Astrocyte (in vitro differentiated cells and primary cell): ENCODE data around the gene CDX1. TPM values are rescaled to one million over a fixed set of nuclear protein-coding genes. Genes with fewer than 3 reads are reported as not detected.

Source experiments
- DNase-seq: peaks from one replicate; pipeline ENCODE4 v3.0.0-alpha.2; 2010; ENCODE audit warnings: low read depth
- FAIRE-seq: peaks from 2 replicates; lab custom pipeline; 2011; peaks lifted over from hg19 to GRCh38; lab: Jason Lieb, UNC
- H2AFZ ChIP-seq: 2 replicates; pipeline ENCODE4 v1.6.0; 2012; ENCODE audit warnings: low read depth, low read length, inconsistent platforms
- H3K27ac ChIP-seq: 2 replicates; pipeline ENCODE4 v1.5.1; 2011; ENCODE audit warnings: low read depth, low read length, inconsistent platforms
- H3K27me3 ChIP-seq: 2 replicates; pipeline ENCODE4 v1.6.0; 2011; ENCODE audit warnings: low read length, inconsistent platforms; ENCODE audit not compliant: insufficient read depth
- H3K36me3 ChIP-seq: 2 replicates; pipeline ENCODE4 v1.5.1; 2011; ENCODE audit warnings: low read length, inconsistent platforms; ENCODE audit not compliant: insufficient read depth
- H3K4me1 ChIP-seq: 2 replicates; pipeline ENCODE4 v1.5.1; 2011; ENCODE audit warnings: low read length, inconsistent platforms; ENCODE audit not compliant: insufficient read depth
- H3K4me2 ChIP-seq: 2 replicates; pipeline ENCODE4 v1.6.0; 2012; ENCODE audit warnings: low read length, inconsistent platforms
- H3K4me3 ChIP-seq: 2 replicates; pipeline ENCODE4 v1.5.1; 2011; ENCODE audit warnings: low read depth, mild to moderate bottlenecking, low read length, inconsistent platforms; ENCODE audit not compliant: insufficient read depth
- H3K79me2 ChIP-seq: 2 replicates; pipeline ENCODE4 v1.6.0; 2012; ENCODE audit warnings: mild to moderate bottlenecking, low read length, inconsistent platforms; ENCODE audit not compliant: insufficient read depth
- H3K9ac ChIP-seq: 2 replicates; pipeline ENCODE4 v1.6.0; 2012; ENCODE audit warnings: mild to moderate bottlenecking, low read length, inconsistent platforms
- H3K9me3 ChIP-seq: 2 replicates; pipeline ENCODE4 v1.5.1; 2012; ENCODE audit warnings: low read depth, mild to moderate bottlenecking, low read length, inconsistent platforms; ENCODE audit not compliant: insufficient read depth
- H4K20me1 ChIP-seq: 2 replicates; pipeline ENCODE4 v1.6.0; 2012; ENCODE audit warnings: low read length, inconsistent platforms; ENCODE audit not compliant: insufficient read depth
- H3K27ac Mint-ChIP-seq: one replicate; pipeline ENCODE4 v1.8.0; 2021; ENCODE audit warnings: mild to moderate bottlenecking, mixed read lengths; ENCODE audit not compliant: unreplicated experiment
- H3K27me3 Mint-ChIP-seq: one replicate; pipeline ENCODE4 v1.8.0; 2021; ENCODE audit warnings: low read depth, mixed read lengths; ENCODE audit not compliant: unreplicated experiment
- H3K36me3 Mint-ChIP-seq: one replicate; pipeline ENCODE4 v1.8.0; 2021; ENCODE audit warnings: low read depth, mixed read lengths; ENCODE audit not compliant: unreplicated experiment
- H3K4me1 Mint-ChIP-seq: one replicate; pipeline ENCODE4 v1.8.0; 2021; ENCODE audit warnings: low read depth, mixed read lengths; ENCODE audit not compliant: unreplicated experiment
- H3K4me3 Mint-ChIP-seq: one replicate; pipeline ENCODE4 v1.8.0; 2021; ENCODE audit warnings: mild to moderate bottlenecking, moderate library complexity, mixed read lengths; ENCODE audit not compliant: unreplicated experiment
- H3K9me3 Mint-ChIP-seq: one replicate; pipeline ENCODE4 v1.8.0; 2021; ENCODE audit warnings: mild to moderate bottlenecking, mixed read lengths; ENCODE audit not compliant: unreplicated experiment
- EZH2 ChIP-seq: IDR thresholded peaks from 2 replicates; pipeline ENCODE4 v1.6.1; 2012; ENCODE audit warnings: mild to moderate bottlenecking, low read length, inconsistent platforms; ENCODE audit not compliant: insufficient read depth
- total RNA-seq: library from RNA; stranded (reverse); gene quantifications from 2 replicates; pipeline ENCODE4 v1.2.1, GENCODE V29; 2021
- TF ChIP-seq, protein P1 (sequence below): IDR thresholded peaks from 2 replicates; pipeline ENCODE4 v1.5.1; 2011; ENCODE audit warnings: low read depth, mild to moderate bottlenecking, inconsistent platforms, low read length, moderate library complexity; ENCODE audit not compliant: insufficient read depth

The CDX1 gene
- total RNA-seq, 1 donor from 2014 or later = not detected

DNA sequence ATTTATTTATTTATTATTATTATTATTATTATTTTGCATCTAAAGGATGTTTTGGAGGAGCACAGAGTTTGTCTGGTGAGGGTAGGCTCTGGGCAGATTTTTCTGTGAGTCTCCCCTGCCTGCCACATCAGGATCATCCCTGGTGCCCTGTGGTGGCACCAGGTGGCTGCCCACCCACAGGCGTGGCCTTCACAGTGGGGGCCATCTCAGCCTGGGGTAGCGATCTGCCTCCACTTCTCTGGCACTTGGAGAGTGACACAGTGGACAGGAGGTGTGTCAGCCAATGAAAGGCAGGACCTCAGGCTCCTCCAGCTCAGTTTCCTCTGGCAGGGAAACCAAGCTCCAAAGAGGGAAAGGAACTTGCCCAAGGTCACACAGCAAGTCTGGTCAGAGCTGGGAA, 53.3 kb downstream of the CDX1 start:
- no peak for FAIRE-seq
- no peak for DNase-seq
- H3K36me3 ChIP-seq = no peaks in the 10 kb centered on the region
- Mint-ChIP-seq H3K36me3 (no peaks in the 10 kb centered on the region), H3K4me1 (peaks cover 7% of the 10 kb centered on the region), H3K27me3 (peaks cover 5% of the 10 kb centered on the region), H3K9me3 (no peaks in the 10 kb centered on the region), H3K4me3 (no peak overlapping the region), H3K27ac (no peak overlapping the region)
- H3K4me2 ChIP-seq = no peak overlapping the region
- H2AFZ ChIP-seq = no peak overlapping the region
- no peak for TF ChIP-seq EZH2
- TF ChIP-seq, protein P1, sequence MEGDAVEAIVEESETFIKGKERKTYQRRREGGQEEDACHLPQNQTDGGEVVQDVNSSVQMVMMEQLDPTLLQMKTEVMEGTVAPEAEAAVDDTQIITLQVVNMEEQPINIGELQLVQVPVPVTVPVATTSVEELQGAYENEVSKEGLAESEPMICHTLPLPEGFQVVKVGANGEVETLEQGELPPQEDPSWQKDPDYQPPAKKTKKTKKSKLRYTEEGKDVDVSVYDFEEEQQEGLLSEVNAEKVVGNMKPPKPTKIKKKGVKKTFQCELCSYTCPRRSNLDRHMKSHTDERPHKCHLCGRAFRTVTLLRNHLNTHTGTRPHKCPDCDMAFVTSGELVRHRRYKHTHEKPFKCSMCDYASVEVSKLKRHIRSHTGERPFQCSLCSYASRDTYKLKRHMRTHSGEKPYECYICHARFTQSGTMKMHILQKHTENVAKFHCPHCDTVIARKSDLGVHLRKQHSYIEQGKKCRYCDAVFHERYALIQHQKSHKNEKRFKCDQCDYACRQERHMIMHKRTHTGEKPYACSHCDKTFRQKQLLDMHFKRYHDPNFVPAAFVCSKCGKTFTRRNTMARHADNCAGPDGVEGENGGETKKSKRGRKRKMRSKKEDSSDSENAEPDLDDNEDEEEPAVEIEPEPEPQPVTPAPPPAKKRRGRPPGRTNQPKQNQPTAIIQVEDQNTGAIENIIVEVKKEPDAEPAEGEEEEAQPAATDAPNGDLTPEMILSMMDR = no peak
- no peaks in the 10 kb centered on the region for H4K20me1 ChIP-seq
- H3K27ac ChIP-seq = no peak overlapping the region
- no peak overlapping the region for H3K4me3 ChIP-seq
- no peaks in the 10 kb centered on the region for H3K27me3 ChIP-seq
- H3K9ac ChIP-seq = no peak overlapping the region
- no peaks in the 10 kb centered on the region for H3K9me3 ChIP-seq
- H3K79me2 ChIP-seq = no peaks in the 10 kb centered on the region
- H3K4me1 ChIP-seq = no peaks in the 10 kb centered on the region

DNA sequence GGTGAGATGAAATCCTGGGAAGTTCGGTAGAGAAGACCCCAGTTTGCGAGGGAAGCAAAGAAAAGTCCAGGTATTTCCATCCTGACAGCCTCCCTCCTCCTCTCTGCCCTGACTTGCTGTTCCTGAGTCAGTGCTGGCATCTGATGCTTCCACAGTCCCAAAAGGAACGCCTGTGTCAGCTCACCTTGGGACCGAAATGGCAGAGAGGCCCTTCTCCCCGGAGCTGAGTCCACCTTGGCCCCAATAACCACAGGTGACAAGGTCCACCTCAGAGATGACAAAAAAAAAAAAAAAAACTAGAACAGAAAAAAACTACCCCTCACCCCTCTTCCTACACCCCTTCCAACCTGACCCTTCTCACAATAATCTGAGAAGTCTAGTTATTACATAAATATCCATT, 54.9 kb downstream of the CDX1 start:
- Histone ChIP-seq H3K27me3 (no peaks in the 10 kb centered on the region), H3K4me3 (no peak overlapping the region), H3K9me3 (no peaks in the 10 kb centered on the region), H3K9ac (no peak overlapping the region), H3K79me2 (no peaks in the 10 kb centered on the region), H3K27ac (no peak overlapping the region), H3K36me3 (no peaks in the 10 kb centered on the region), H4K20me1 (no peaks in the 10 kb centered on the region), H2AFZ (no peak overlapping the region), H3K4me1 (no peaks in the 10 kb centered on the region), H3K4me2 (no peak overlapping the region)
- no peak for DNase-seq
- Mint-ChIP-seq H3K27ac (no peak overlapping the region), H3K4me3 (no peak overlapping the region), H3K36me3 (no peaks in the 10 kb centered on the region), H3K4me1 (peaks cover 7% of the 10 kb centered on the region), H3K9me3 (no peaks in the 10 kb centered on the region), H3K27me3 (peaks cover 5% of the 10 kb centered on the region)
- no peak for TF ChIP-seq EZH2
- TF ChIP-seq, protein P1 = no peak
- no peak for FAIRE-seq

- Histone ChIP-seq H3K27me3 (no peaks in the 10 kb centered on the region), H2AFZ (no peak overlapping the region), H3K4me3 (no peak overlapping the region), H3K9me3 (no peaks in the 10 kb centered on the region), H3K79me2 (no peaks in the 10 kb centered on the region), H3K27ac (no peak overlapping the region), H3K9ac (no peak overlapping the region), H3K4me2 (no peak overlapping the region), H4K20me1 (no peaks in the 10 kb centered on the region), H3K36me3 (no peaks in the 10 kb centered on the region), H3K4me1 (no peaks in the 10 kb centered on the region)
- TF ChIP-seq, protein P1 = no peak
- no peak for TF ChIP-seq EZH2
- no peak overlapping the region for H3K4me3 Mint-ChIP-seq
- DNase-seq (no peak), FAIRE-seq (no peak)
- no peaks in the 10 kb centered on the region for H3K9me3 Mint-ChIP-seq
- H3K36me3 Mint-ChIP-seq = no peaks in the 10 kb centered on the region
- peaks cover 7% of the 10 kb centered on the region for H3K4me1 Mint-ChIP-seq
- peaks cover 10% of the 10 kb centered on the region for H3K27me3 Mint-ChIP-seq
- no peak overlapping the region for H3K27ac Mint-ChIP-seq
These were observed 56.3 kb downstream of the CDX1 start for GRCh38 chr5:150222906-150223305.
